Body of pancreas (tissue), 4 donors: ENCODE results near the gene WFDC5. TPM values are rescaled to one million over a fixed set of nuclear protein-coding genes. Genes with fewer than 3 reads are reported as not detected.

Source experiments
- ATAC-seq: fragments of 150-250 bp; one replicate; pipeline ENCODE4 v1.9.1; 2016
- DNase-seq, 4 donors: peaks; one replicate each; pipeline ENCODE4 v3.0.0-alpha.2; 2019
- H3K27ac ChIP-seq, 4 donors: fragments of 200-600 bp; sonication (generic); 1 replicate in 3 of 4; 2 replicates in 1 of 4; pipeline versions ENCODE4 v1.5.1 to v1.6.1; 2016 to 2019; ENCODE audit warnings: mild to moderate bottlenecking in 1 of 4, mixed read lengths in 1 of 4, moderate library complexity in 1 of 4
- H3K27me3 ChIP-seq, 2 donors: fragments of 200-600 bp; sonication (generic); one replicate each; pipeline ENCODE4 v1.6.0; 2016; ENCODE audit warnings: mild to moderate bottlenecking in 1 of 2
- H3K36me3 ChIP-seq, 2 donors: fragments of 200-600 bp; sonication (generic); replicated peaks in 1 of 2; 2 replicates each; pipeline ENCODE4 v1.5.1; 2016; ENCODE audit warnings: low read depth in 2 of 2; ENCODE audit not compliant: insufficient read depth in 1 of 2
- H3K4me1 ChIP-seq: fragments of 200-600 bp; sonication (generic); one replicate; pipeline ENCODE4 v1.6.0; 2016
- H3K4me3 ChIP-seq, 2 donors: fragments of 200-600 bp; sonication (generic); 1 replicate in 1 of 2; 2 replicates in 1 of 2; pipeline ENCODE4 v1.5.1; 2016 to 2019
- H3K9me3 ChIP-seq, 3 donors: fragments of 200-600 bp; sonication (generic); 1 replicate in 2 of 3; 2 replicates in 1 of 3; pipeline ENCODE4 v1.5.1; 2016
- POLR2A ChIP-seq, 3 donors: fragments of 450-650 bp; IDR thresholded peaks; one replicate each; pipeline ENCODE4 v1.6.1; 2016; ENCODE audit warnings: antibody characterized with exemption in 3 of 3, mild to moderate bottlenecking in 2 of 3
- WGBS, 2 donors: methylation state at CpG; one replicate each; pipeline ENCODE4 v1.1.5; 2017; 5-methylcytosine and 5-hydroxymethylcytosine counted together
- intact Hi-C: fragments of 100-400 bp; cut with DNase I; formaldehyde crosslinking; loops from one replicate; pipeline ENCODE4 v1.15.1; 2023
- total RNA-seq, 2 donors: library from RNA; depleted of rRNA; stranded (reverse); fragments of >200 nt; gene quantifications; one replicate each; pipeline ENCODE4 v1.1.0, GENCODE V29; 2016
- TF ChIP-seq, protein P1 (sequence below), 7 experiments: fragments of 450-650 bp in 4 of 7; fragments of 200-600 bp in 3 of 7; sonication (generic) in 3 of 7; IDR thresholded peaks; one replicate each; pipeline ENCODE4 v1.5.1; 2016 to 2019; ENCODE audit warnings: antibody characterized with exemption in 7 of 7

Gene WFDC5
- total RNA-seq, 2 donors from 2014 or later, result not detected

DNA sequence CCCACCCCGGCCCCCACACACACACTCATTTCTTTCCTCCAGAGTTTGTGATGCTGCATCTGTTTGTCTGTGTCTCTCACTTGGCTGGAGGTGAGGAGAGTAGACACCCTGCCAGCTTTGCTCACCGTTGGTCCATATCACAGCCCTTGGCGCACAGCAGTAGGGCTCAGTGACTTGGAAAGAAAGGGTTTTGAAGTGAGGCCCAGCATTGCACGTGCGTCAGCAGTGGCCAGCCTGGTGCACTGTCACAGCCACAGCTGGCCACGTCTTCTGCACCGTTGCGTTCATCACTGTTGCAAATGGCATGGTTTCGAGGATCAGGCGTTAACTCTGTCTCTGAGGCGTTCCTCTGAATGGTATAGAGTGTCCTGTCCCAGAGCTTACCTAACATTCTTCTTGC is 3.7 kb downstream of the WFDC5 start:
- no peaks in the 10 kb centered on the region for H3K36me3 ChIP-seq
- H3K27me3 ChIP-seq, result no peaks in the 10 kb centered on the region
- 49 to 51% methylated on average over 11 of the region's 11 CpGs for WGBS, 2 donors
- TF ChIP-seq, protein P1, sequence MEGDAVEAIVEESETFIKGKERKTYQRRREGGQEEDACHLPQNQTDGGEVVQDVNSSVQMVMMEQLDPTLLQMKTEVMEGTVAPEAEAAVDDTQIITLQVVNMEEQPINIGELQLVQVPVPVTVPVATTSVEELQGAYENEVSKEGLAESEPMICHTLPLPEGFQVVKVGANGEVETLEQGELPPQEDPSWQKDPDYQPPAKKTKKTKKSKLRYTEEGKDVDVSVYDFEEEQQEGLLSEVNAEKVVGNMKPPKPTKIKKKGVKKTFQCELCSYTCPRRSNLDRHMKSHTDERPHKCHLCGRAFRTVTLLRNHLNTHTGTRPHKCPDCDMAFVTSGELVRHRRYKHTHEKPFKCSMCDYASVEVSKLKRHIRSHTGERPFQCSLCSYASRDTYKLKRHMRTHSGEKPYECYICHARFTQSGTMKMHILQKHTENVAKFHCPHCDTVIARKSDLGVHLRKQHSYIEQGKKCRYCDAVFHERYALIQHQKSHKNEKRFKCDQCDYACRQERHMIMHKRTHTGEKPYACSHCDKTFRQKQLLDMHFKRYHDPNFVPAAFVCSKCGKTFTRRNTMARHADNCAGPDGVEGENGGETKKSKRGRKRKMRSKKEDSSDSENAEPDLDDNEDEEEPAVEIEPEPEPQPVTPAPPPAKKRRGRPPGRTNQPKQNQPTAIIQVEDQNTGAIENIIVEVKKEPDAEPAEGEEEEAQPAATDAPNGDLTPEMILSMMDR (IDR thresholded peaks at IDR 0.05), result no peak
- TF ChIP-seq POLR2A (IDR thresholded peaks at IDR 0.05), result no peak
- no peak overlapping the region for H3K4me3 ChIP-seq
- no peak for ATAC-seq
- intact Hi-C loops, result no loop called here
- no peak overlapping the region for H3K27ac ChIP-seq
- H3K4me1 ChIP-seq, result no peaks in the 10 kb centered on the region
- DNase-seq, result no peak
- no peaks in the 10 kb centered on the region for H3K9me3 ChIP-seq

DNA sequence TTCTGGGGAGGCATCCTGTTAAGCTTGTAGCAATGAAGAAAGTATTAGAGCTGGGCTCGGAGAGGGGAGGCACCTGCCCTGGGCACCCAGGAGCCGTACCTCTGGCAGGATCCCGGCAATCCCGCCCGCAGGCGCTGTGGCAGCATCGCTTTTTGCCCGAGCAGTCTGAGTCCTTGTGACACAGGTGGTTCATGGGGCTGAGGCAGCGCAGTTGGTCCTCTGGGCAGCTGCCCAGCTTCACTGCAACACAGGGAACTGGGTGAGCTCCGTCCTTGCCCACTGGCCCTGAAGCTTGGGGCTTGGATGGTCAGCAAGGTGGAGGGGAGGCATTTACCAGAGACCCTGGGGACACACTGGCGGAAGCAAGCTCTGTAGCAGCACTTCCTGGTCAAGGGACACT is 4.7 kb downstream of the WFDC5 start:
- H3K4me1 ChIP-seq, result no peaks in the 10 kb centered on the region
- no peak for TF ChIP-seq POLR2A (IDR thresholded peaks at IDR 0.05)
- TF ChIP-seq, protein P1 (IDR thresholded peaks at IDR 0.05), result no peak
- H3K27ac ChIP-seq, result no peak overlapping the region
- no peak overlapping the region for H3K4me3 ChIP-seq
- H3K9me3 ChIP-seq, result no peaks in the 10 kb centered on the region
- DNase-seq (no peak), ATAC-seq (no peak)
- intact Hi-C loops, result no loop called here
- 81 to 85% methylated on average over 9 to 11 of the region's 11 CpGs for WGBS, 2 donors
- H3K36me3 ChIP-seq, result no peaks in the 10 kb centered on the region
- no peaks in the 10 kb centered on the region for H3K27me3 ChIP-seq

DNA sequence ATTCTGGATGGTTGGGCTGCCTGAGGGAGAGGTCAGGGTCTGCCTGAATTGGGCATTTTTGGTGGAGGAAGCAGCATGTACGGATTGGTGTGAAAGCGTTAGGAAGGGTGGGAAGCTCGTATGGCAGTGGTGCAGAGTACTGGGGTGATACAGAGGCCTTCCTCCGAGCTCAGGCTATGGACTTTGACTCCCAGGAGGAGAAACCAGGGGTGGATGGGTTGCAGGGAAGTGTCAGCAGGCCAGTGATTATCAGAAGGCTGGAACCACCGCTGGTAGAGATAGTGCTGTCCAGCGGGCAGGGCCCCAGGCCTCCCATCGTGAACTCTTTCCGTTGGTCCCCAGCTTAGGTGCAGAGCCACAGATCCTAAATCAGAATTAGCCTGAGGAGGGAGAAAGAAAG is 5.3 kb downstream of the WFDC5 start:
- Histone ChIP-seq H3K9me3 (no peaks in the 10 kb centered on the region), H3K4me3 (no peak overlapping the region), H3K4me1 (no peaks in the 10 kb centered on the region), H3K36me3 (no peaks in the 10 kb centered on the region), H3K27me3 (no peaks in the 10 kb centered on the region), H3K27ac (no peak overlapping the region)
- 66 to 74% methylated on average over 8 of the region's 8 CpGs for WGBS, 2 donors
- DNase-seq (no peak), ATAC-seq (no peak)
- TF ChIP-seq, protein P1 (IDR thresholded peaks at IDR 0.05), result no peak
- TF ChIP-seq POLR2A (IDR thresholded peaks at IDR 0.05), result no peak
- intact Hi-C loops, result no loop called here

DNA sequence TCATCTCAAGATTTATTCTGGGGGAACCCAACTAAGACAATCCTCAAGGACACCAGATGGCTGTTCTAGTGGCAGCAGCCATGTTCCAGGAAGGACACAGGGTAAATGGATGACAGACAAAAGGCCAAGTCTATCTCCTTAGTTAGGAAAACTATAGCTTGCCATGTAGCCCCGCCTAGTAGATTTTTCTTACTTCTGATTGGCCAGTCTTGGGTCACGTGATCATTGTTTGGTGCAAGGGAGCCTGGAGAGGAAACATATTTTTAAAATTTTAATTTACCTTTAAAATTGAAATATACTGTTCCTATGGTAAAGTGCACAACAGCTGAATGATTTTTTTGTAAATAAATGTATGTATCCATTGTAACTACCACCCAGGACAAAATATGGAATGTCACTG is 9.7 kb downstream of the WFDC5 start:
- intact Hi-C loops, result no loop called here
- no peak for DNase-seq
- Histone ChIP-seq H3K9me3 (no peaks in the 10 kb centered on the region), H3K4me3 (no peak overlapping the region), H3K27ac (no peak overlapping the region), H3K36me3 (no peaks in the 10 kb centered on the region), H3K27me3 (no peaks in the 10 kb centered on the region), H3K4me1 (peaks cover 8% of the 10 kb centered on the region)
- no peak for TF ChIP-seq POLR2A (IDR thresholded peaks at IDR 0.05)
- 68 to 79% methylated on average over 2 of the region's 2 CpGs for WGBS, 2 donors
- no peak for ATAC-seq

DNA sequence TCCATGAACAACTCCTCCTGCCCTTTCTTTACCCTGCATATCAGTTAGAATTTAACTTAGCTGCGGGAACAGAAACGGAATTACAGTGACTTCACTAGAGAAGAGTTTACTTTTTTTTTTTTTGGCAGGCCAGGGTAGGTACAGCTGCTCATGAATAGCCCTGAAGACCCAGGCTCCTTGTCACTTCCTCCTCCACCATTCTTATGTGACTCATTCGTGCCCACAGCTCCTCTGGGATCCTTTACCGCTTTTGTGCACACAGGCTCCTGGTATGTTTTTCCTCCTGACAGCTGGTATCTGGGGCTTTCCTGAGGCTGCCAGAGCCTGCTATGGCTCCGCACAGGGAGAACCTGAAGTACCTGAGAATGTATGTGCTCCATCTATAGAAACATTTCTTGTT is 10.2 kb downstream of the WFDC5 start:
- peaks cover 8% of the 10 kb centered on the region for H3K4me1 ChIP-seq
- no peak for TF ChIP-seq POLR2A (IDR thresholded peaks at IDR 0.05)
- TF ChIP-seq, protein P1 (IDR thresholded peaks at IDR 0.05), result no peak
- no peak for DNase-seq
- no peaks in the 10 kb centered on the region for H3K36me3 ChIP-seq
- WGBS, 2 donors, result 45 to 57% methylated on average over 5 of the region's 5 CpGs
- no peak overlapping the region for H3K27ac ChIP-seq
- no peaks in the 10 kb centered on the region for H3K27me3 ChIP-seq
- no peak for ATAC-seq
- H3K4me3 ChIP-seq, result no peak overlapping the region
- H3K9me3 ChIP-seq, result no peaks in the 10 kb centered on the region
- intact Hi-C loops, result no loop called here
